Progenitor cell of endocrine pancreas (in vitro differentiated cells): ENCODE results near the gene RRP12. TPM values are rescaled to one million over a fixed set of nuclear protein-coding genes. Genes with fewer than 3 reads are reported as not detected.
"Not testable (repeated sequence)": the region's sequence is repeated elsewhere in the genome, so short reads cannot be mapped to it uniquely, and the experiment has no call there.

Experiments
- DNase-seq: peaks from one replicate; pipeline ENCODE4 v3.0.0; 2021; ENCODE audit warnings: low spot score; ENCODE audit not compliant: unreplicated experiment
- H3K27ac Mint-ChIP-seq: 2 replicates; pipeline ENCODE4 v1.8.0; 2021; ENCODE audit warnings: mild to moderate bottlenecking, moderate library complexity, mixed read lengths
- H3K27me3 Mint-ChIP-seq: 2 replicates; pipeline ENCODE4 v1.8.0; 2021; ENCODE audit warnings: mixed read lengths
- H3K36me3 Mint-ChIP-seq: 2 replicates; pipeline ENCODE4 v1.8.0; 2022; ENCODE audit warnings: mixed read lengths; ENCODE audit not compliant: insufficient read depth
- H3K4me1 Mint-ChIP-seq: 2 replicates; pipeline ENCODE4 v1.8.0; 2021; ENCODE audit warnings: low read depth, mixed read lengths
- H3K4me3 Mint-ChIP-seq: 2 replicates; pipeline ENCODE4 v1.8.0; 2021; ENCODE audit warnings: low read depth, mild to moderate bottlenecking, moderate library complexity, mixed read lengths
- H3K9me3 Mint-ChIP-seq: 2 replicates; pipeline ENCODE4 v1.8.0; 2021; ENCODE audit warnings: low read depth, mixed read lengths
- CTCF ChIP-seq: fragments of 200-600 bp; sonication (generic); IDR thresholded peaks from one replicate; pipeline ENCODE4 v1.5.0; 2021; ENCODE audit warnings: antibody characterized with exemption, mild to moderate bottlenecking; ENCODE audit not compliant: unreplicated experiment
- total RNA-seq: library from RNA; stranded (reverse); gene quantifications from 2 replicates; pipeline ENCODE4 v1.2.1, GENCODE V29; 2021

Gene RRP12
- total RNA-seq, 1 donor from 2014 or later, result 33.5 TPM

- peak overlapping the region; percentile 29 for H3K27ac Mint-ChIP-seq
- H3K4me1 Mint-ChIP-seq, result peaks cover 18% of the 10 kb centered on the region
- DNase-seq, result no peak
- H3K9me3 Mint-ChIP-seq, result no peaks in the 10 kb centered on the region
- TF ChIP-seq CTCF, result no peak
- H3K27me3 Mint-ChIP-seq, result no peaks in the 10 kb centered on the region
- peak overlapping the region; percentile 47 for H3K4me3 Mint-ChIP-seq
- H3K36me3 Mint-ChIP-seq, result peaks cover 13% of the 10 kb centered on the region
Measured at GRCh38 chr10:97428572-97428981, 27.4 kb upstream of the RRP12 start.

GRCh38 chr10:97427571-97428179 lies 26.5 kb upstream of the RRP12 start:
- H3K4me1 Mint-ChIP-seq, result peaks cover 18% of the 10 kb centered on the region

GRCh38 chr10:97426776-97427570 lies 25.8 kb upstream of the RRP12 start:
- no peaks in the 10 kb centered on the region for H3K27me3 Mint-ChIP-seq
- peak overlapping the region; percentile 91 for H3K4me3 Mint-ChIP-seq
- no peaks in the 10 kb centered on the region for H3K9me3 Mint-ChIP-seq
- H3K4me1 Mint-ChIP-seq, result peaks cover 18% of the 10 kb centered on the region
- no peak for TF ChIP-seq CTCF
- H3K27ac Mint-ChIP-seq, result peak overlapping the region; percentile 93
- peaks cover 11% of the 10 kb centered on the region for H3K36me3 Mint-ChIP-seq
- DNase-seq, result no peak

More at GRCh38 chr10:97427571-97428179, 26.5 kb upstream of the RRP12 start:
- TF ChIP-seq CTCF, result no peak
- peak overlapping the region; percentile 91 for H3K4me3 Mint-ChIP-seq
- no peak for DNase-seq
- peaks cover 13% of the 10 kb centered on the region for H3K36me3 Mint-ChIP-seq
- no peaks in the 10 kb centered on the region for H3K27me3 Mint-ChIP-seq
- no peaks in the 10 kb centered on the region for H3K9me3 Mint-ChIP-seq
- peak overlapping the region; percentile 93 for H3K27ac Mint-ChIP-seq

GRCh38 chr10:97425964-97426775 lies 25.0 kb upstream of the RRP12 start, which contains the start of gene PGAM1:
Gene PGAM1, plus strand, starts transcription at chr10:97426191. Its CDS starts 117 bp downstream, at chr10:97426308.
- Mint-ChIP-seq H3K4me3 (peak within 1 kb of the TSS; percentile 91), H3K27ac (peak within 1 kb of the TSS; percentile 96), H3K36me3 (peaks cover 8% of the 10 kb centered on the region)

GRCh38 chr10:97423757-97424098 lies 22.6 kb upstream of the RRP12 start:
- not testable (repeated sequence) for H3K36me3 Mint-ChIP-seq, H3K9me3 Mint-ChIP-seq, H3K27me3 Mint-ChIP-seq, DNase-seq, H3K27ac Mint-ChIP-seq
- peaks cover 23% of the 10 kb centered on the region for H3K4me1 Mint-ChIP-seq
- H3K4me3 Mint-ChIP-seq, result peak overlapping the region; percentile 12

More at GRCh38 chr10:97425964-97426775, 25.0 kb upstream of the RRP12 start, which contains the start of gene PGAM1:
- DNase-seq, result peak; percentile 95
- H3K4me1 Mint-ChIP-seq, result peaks cover 18% of the 10 kb centered on the region
- no peaks in the 10 kb centered on the region for H3K27me3 Mint-ChIP-seq
- no peaks in the 10 kb centered on the region for H3K9me3 Mint-ChIP-seq
- TF ChIP-seq CTCF, result peak; percentile 63
